GM18873 (cell line): ENCODE measurements around the gene DLGAP1.
"Not testable (repeated sequence)": the region's sequence is repeated elsewhere in the genome, so short reads cannot be mapped to it uniquely, and the experiment has no call there.

ENCODE experiments used
- ATAC-seq: cut with Tn5 transposase; IDR thresholded peaks from one replicate; pipeline ENCODE4 v1.9.1; 2021; ENCODE audit warnings: mild to moderate bottlenecking, moderate library complexity, moderate number of reproducible peaks; ENCODE audit not compliant: unreplicated experiment, low FRiP score

The DLGAP1 gene

DNA sequence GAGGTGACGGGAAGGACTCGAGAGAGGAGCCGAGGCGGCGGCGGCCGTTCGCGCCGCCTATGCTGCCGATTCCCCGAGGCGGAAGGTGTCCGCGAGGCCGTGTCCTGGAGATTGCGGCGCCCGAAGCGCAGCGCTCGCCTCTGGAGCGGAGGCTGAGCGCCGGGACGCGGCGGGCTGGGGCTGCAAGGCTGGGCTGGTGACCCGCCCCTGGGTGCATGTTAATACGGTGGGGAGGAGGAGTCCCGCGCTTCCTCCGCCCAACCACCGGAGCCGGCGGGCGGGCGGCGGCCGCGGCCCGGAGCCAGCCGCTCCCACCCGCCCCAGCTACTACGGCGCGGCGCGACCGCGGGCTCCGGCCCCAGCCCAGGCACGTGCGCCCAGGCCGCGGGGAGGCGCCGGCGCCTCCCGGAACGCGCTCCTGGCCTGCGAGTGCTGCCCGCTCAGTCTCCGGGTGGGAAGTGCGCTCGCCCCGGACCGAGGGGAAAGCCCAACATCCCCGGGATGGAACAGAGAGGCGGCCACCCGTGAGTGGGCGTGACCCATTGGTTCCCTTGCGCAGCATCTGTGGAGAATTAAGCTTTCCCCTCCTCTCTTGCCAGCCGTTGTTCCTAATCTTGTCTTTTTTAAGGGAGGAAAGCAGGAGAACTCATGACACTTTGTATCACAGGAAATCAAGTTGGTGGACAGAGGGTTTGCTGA lies at the start of gene DLGAP1:
Gene DLGAP1 (minus strand): TSS at position 195 of the 699 bp plus-strand sequence.
- no peak for ATAC-seq

- not testable (repeated sequence) for ATAC-seq
Measured at GRCh38 chr18:4494703-4495284, 39.7 kb upstream of the DLGAP1 start.

- no peak for ATAC-seq
Measured at GRCh38 chr18:4468511-4468910, 13.4 kb upstream of the DLGAP1 start.

- ATAC-seq = no peak
Measured at GRCh38 chr18:4454537-4455112, 482 bp downstream of the DLGAP1 start.

- ATAC-seq = no peak
Measured at GRCh38 chr18:4453874-4454536, 1.1 kb downstream of the DLGAP1 start.

GRCh38 chr18:4453567-4453873 lies 1.6 kb downstream of the DLGAP1 start:
- ATAC-seq = no peak

- no peak for ATAC-seq
Measured at GRCh38 chr18:4450065-4450658, 4.9 kb downstream of the DLGAP1 start.

DNA sequence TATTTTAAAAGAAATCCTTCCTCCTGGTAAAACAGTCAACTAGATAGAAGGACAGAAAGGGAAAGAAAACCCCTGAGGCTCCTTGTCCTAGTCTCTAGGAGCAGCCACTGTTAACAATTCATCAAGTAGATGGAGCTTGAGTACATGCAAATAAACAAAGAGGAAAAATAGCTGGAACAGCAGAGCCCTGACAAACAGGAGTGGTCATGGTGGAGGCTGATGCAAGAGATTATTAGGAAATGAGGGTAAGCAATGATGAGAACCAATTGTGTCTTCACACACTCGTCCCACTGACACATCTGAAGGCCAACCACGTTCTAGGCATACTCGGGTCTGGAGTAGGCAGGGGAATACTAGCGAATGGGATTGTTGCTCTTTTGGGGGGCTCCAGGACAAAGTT lies 9.2 kb downstream of the DLGAP1 start:
- no peak for ATAC-seq

DNA sequence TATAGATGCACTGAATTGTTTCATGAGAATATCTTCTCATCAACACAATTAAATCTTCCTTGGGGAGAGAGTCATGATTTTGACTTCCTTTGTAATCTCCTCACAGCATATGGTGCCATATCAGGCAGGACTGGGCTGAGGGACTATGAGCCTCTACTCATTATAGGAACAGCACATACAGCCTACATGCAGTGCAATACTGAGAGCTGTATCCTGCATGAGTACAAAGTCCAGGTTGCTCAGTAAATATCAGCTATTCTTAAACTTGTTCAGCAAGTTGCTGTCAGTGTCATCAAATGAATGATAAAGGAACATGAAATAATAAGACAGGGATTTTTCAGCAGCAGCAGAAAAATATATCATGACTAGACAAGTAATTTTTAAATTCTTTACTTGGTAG lies 10.8 kb downstream of the DLGAP1 start:
- ATAC-seq = no peak

DNA sequence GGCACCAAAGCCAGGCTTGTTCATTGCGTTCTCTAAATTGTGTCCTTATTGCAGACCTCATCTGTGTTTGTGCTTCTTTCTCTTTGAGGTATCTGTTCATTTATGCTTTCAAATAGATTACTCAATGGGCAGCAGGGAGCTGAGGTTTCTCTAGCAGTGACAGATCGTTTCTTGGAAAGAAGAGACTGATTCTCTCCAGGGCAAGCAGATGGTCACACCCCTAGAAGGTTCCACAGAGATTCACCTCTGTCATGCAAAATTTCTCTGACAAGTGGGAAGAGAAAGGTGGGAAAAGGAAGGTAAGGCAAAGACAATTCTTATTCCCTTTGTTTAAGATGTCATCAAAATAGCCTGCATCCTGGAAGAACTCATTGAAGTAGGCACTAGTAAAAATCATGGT lies 14.0 kb downstream of the DLGAP1 start:
- ATAC-seq = no peak

DNA sequence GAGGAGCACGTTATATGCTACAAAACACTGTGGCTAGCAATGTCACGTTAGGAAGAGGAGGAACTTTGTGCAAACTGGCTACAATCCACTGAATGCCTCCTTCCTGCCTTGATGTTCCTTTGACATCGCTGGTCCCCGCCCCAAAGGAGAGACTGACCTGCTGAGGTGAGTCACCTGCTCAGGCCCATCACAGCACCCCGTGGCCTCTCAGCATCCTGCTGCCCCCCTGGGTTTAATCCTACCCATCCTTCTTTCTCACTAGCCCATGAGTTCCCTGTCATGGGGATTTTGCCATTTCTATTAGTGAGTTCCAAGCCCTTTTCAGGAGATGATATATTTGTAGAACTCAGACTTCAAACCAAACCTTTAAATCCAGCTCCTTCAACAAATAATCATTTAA lies 16.2 kb downstream of the DLGAP1 start:
- no peak for ATAC-seq

DNA sequence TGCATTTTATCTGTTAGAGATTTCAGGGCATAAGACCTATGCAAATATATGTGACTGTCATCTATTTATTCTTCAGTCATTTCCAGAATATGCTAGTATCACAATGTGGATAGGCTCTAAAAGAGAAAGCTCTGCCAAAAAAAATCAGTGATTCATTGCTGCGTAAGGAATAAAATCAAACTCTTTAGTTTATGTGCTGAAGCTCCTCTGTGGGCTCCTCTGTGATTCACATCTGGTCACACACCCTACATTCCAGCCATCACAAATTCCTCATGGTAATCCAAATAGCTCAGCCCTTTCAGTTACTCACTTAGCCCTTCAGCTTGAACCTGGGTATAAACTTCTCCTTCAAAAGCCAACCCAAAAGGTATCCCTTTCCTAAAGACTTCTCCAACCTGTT lies 21.4 kb downstream of the DLGAP1 start:
- ATAC-seq = no peak

DNA sequence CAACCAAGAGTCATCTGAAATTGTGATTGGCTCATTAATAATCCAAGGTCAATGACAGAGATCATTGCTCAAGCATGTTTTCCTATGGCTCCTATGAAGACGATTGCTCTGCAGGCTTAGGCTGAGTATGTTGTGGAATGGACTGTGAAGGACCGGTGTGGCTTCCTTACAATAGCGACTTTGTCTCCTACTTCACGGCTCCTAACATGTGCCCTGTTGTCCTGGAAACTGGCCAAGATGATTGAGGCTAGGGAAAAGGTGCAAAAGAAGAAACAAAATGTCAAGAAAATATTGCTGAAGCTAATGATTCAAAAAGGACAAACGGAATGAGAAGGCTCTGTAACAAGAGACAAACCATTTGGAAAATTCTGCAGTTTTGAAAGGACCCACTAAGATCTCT lies 24.3 kb downstream of the DLGAP1 start:
- no peak for ATAC-seq

- no peak for ATAC-seq
Measured at GRCh38 chr18:4417714-4418113, 37.4 kb downstream of the DLGAP1 start.

DNA sequence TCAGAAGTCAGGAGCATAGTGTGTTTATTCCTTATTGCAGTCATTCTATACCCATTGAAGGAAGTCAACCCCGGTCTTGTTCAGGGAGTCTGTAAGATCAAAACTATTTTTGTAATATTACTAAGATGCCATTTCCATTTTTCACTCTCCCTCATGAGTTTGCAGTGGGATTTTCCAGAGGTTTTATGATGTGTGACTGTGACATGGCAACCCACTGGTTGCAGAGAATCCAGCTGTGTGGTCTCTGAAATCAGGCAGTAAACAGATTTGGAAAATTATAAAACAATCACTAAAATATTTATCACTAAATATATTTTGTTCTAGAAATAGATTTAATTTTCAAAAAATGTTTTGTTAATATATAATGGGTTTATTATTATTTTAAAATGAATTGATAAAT lies 38.1 kb downstream of the DLGAP1 start:
- ATAC-seq = no peak

DNA sequence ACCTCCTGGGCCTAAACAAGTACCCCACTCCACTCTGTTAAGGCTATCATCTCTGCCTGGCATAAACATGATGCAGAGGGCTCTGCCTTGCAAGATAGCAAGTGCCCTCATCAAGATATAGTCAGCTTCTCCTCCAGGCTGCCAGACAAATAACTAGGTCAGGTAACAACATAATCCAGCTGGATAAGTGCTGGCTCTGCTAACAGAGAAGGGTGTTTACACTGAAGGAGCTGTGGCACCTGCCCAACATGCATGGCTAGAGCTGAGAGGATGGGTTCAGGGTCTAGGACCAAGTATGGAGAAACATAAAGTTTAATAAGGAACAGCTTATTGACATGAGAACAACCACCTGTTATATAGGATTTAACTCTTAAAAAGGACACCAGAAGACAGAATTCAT lies 42.8 kb downstream of the DLGAP1 start:
- no peak for ATAC-seq

DNA sequence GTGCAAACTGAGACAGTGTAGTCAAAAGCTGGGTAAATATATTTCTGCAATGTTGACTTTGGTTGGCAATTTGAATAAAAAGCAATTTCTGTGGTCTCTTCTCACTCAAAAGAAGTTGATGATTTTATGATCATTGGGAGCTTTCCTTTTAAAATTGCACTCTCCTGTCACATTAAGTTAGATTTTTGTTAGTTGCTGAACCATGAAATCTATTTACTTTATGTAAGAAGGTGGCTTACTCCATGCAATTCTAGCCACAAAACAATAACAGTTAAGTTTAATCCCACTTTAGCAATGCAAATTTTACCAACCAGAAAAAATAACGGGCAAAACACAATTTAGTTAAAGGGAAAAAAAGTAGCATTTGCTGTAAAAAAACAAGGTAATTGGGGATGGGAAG lies 48.3 kb downstream of the DLGAP1 start:
- ATAC-seq = no peak

GRCh38 chr18:4405965-4406364 lies 49.1 kb downstream of the DLGAP1 start:
- ATAC-seq = no peak

- no peak for ATAC-seq
Measured at GRCh38 chr18:4403836-4404235, 51.3 kb downstream of the DLGAP1 start.

GRCh38 chr18:4400911-4401310 lies 54.2 kb downstream of the DLGAP1 start:
- no peak for ATAC-seq

- ATAC-seq = no peak
Measured at GRCh38 chr18:4399929-4400328, 55.2 kb downstream of the DLGAP1 start.
